ENCODE measurements around the gene TBL3. TPM values are rescaled to one million over a fixed set of nuclear protein-coding genes. Genes with fewer than 3 reads are reported as not detected.

Gene TBL3
- total and polyA plus RNA-seq, 2 donors, result 28.4 to 52.3 TPM

- DNase-seq (ENCODE audit: low read depth in 6 of 9, low spot score in 9 of 9), result no peak
- H3K27me3 ChIP-seq (ENCODE audit: control insufficient read depth in 2 of 2, insufficient read depth in 1 of 2, low read length in 1 of 2), result no peaks in the 10 kb centered on the region
- no peak overlapping the region for H3K4me3 ChIP-seq (ENCODE audit: low read length in 2 of 2)
- no peak overlapping the region for H3K27ac ChIP-seq (ENCODE audit: low read depth in 1 of 2, low read length in 1 of 2)
- peaks cover 0 to 12% of the 10 kb centered on the region in 2 donors for H3K4me1 ChIP-seq (ENCODE audit: control insufficient read depth in 2 of 2, insufficient read depth in 2 of 2, low read length in 2 of 2)
- WGBS, result 98% methylated on average over 28 of the region's 28 CpGs
- peaks cover 68 to 69% of the 10 kb centered on the region in 2 donors for H3K36me3 ChIP-seq (ENCODE audit: control insufficient read depth in 2 of 2, insufficient read depth in 2 of 2, low read length in 1 of 2)
- peaks cover 0 to 10% of the 10 kb centered on the region in 2 donors for H3K9me3 ChIP-seq (ENCODE audit: control insufficient read depth in 2 of 2, insufficient read depth in 1 of 2, low read length in 1 of 2)
Measured at GRCh38 chr16:1999866-2000514, 28.1 kb downstream of the TBL3 start.

GRCh38 chr16:2001035-2001434 lies 29.2 kb downstream of the TBL3 start:
- Histone ChIP-seq H3K4me3 (ENCODE audit: low read length in 2 of 2) (no peak overlapping the region), H3K27ac (ENCODE audit: low read depth in 1 of 2, low read length in 1 of 2) (no peak overlapping the region), H3K4me1 (ENCODE audit: control insufficient read depth in 2 of 2, insufficient read depth in 2 of 2, low read length in 2 of 2) (peaks cover 0 to 12% of the 10 kb centered on the region in 2 donors), H3K27me3 (ENCODE audit: control insufficient read depth in 2 of 2, insufficient read depth in 1 of 2, low read length in 1 of 2) (no peaks in the 10 kb centered on the region), H3K9me3 (ENCODE audit: control insufficient read depth in 2 of 2, insufficient read depth in 1 of 2, low read length in 1 of 2) (peaks cover 0 to 10% of the 10 kb centered on the region in 2 donors), H3K36me3 (ENCODE audit: control insufficient read depth in 2 of 2, insufficient read depth in 2 of 2, low read length in 1 of 2) (peaks cover 68 to 69% of the 10 kb centered on the region in 2 donors)
- 98% methylated on average over 19 of the region's 19 CpGs for WGBS
- DNase-seq (ENCODE audit: low read depth in 6 of 9, low spot score in 9 of 9), result no peak

DNA sequence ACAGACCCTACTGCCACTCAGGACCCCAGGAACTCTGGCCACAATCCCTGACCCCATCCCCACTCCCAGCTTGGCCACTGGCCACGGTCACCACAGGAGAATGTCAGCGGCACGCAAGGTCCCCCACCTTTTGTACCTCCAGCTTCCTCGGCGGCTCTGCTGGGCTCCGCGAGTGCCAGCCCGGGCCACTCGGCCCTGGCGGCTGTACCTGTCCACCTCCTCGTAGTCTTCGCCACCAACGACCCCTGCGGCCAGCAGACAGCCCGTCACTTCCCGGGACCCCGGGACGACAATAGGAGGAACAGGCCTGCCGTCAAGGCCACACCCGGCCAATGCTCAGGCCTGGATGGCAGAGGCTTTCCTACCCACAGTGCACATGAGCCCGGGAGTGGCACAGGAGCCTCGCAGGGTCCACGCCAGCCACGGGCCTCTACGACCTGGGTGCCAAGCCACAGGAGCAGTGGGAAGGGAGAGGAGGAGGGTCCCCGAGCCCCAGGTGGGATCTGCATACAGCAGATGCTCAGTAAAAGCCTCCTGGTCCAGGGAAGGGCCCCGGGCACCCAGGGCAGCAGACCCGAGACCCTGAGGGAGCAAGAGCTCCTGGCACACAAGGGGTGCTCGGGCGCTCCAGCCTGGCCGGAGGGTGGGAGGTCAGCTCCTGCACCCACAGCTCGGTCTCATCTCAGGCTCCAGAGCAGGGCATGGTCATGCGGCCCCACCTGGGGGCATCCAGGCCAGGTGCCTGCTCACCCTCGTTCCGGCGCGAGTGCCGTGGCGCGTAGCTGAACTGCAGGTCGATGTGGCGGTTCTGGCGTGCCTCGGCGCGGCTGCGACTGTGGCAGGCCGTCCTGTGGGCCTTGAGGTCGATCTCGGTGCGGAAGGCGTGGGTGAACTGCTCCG lies 29.9 kb downstream of the TBL3 start:
- Histone ChIP-seq H3K9me3 (ENCODE audit: control insufficient read depth in 2 of 2, insufficient read depth in 1 of 2, low read length in 1 of 2) (peaks cover 0 to 10% of the 10 kb centered on the region in 2 donors), H3K36me3 (ENCODE audit: control insufficient read depth in 2 of 2, insufficient read depth in 2 of 2, low read length in 1 of 2) (peaks cover 67 to 68% of the 10 kb centered on the region in 2 donors), H3K4me3 (ENCODE audit: low read length in 2 of 2) (no peak overlapping the region), H3K27ac (ENCODE audit: low read depth in 1 of 2, low read length in 1 of 2) (no peak overlapping the region), H3K4me1 (ENCODE audit: control insufficient read depth in 2 of 2, insufficient read depth in 2 of 2, low read length in 2 of 2) (peaks cover under 1 to 12% of the 10 kb centered on the region in 2 donors), H3K27me3 (ENCODE audit: control insufficient read depth in 2 of 2, insufficient read depth in 1 of 2, low read length in 1 of 2) (no peaks in the 10 kb centered on the region)
- no peak for DNase-seq (ENCODE audit: low read depth in 6 of 9, low spot score in 9 of 9)
- 98% methylated on average over 53 of the region's 53 CpGs for WGBS

- DNase-seq (ENCODE audit: low read depth in 6 of 9, low spot score in 9 of 9), result no peak
- Histone ChIP-seq H3K27me3 (ENCODE audit: control insufficient read depth in 2 of 2, insufficient read depth in 1 of 2, low read length in 1 of 2) (no peaks in the 10 kb centered on the region), H3K4me1 (ENCODE audit: control insufficient read depth in 2 of 2, insufficient read depth in 2 of 2, low read length in 2 of 2) (peaks cover 9 to 19% of the 10 kb centered on the region in 2 donors), H3K4me3 (ENCODE audit: low read length in 2 of 2) (no peak overlapping the region), H3K27ac (ENCODE audit: low read depth in 1 of 2, low read length in 1 of 2) (no peak overlapping the region), H3K9me3 (ENCODE audit: control insufficient read depth in 2 of 2, insufficient read depth in 1 of 2, low read length in 1 of 2) (peaks cover 0 to 10% of the 10 kb centered on the region in 2 donors), H3K36me3 (ENCODE audit: control insufficient read depth in 2 of 2, insufficient read depth in 2 of 2, low read length in 1 of 2) (peaks cover 58 to 64% of the 10 kb centered on the region in 2 donors)
- WGBS, result 97% methylated on average over 47 of the region's 47 CpGs
Measured at GRCh38 chr16:2002406-2003230, 30.8 kb downstream of the TBL3 start.

DNA sequence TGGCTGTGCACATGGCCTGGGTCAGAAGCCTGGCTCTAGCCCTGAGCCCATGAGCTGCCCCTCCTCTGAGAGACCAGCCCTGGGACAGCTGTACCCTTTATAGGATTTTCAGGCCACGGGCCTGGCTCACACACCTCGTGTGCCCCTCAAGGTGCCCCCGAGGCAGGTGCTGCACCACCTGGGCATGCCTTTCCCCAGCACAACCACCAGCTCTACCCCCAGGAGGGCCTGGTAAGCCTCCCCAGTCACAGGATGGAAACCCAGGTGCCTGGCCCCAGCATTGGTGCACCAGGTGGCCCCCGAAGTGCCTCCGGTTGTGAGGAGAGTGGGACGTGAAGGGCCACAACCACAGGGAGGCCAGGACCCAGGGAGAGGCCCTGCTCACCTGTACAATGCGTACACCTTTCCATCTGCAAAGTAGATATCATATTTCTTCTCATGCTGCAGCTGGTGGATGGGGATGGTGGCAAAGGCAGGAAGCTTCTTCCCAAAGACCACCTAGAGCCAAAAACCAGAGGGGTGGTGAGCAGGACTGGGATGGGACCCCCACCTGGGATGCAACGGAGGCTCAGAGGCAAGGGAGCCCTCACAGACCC lies 31.5 kb downstream of the TBL3 start:
- 94% methylated on average over 8 of the region's 8 CpGs for WGBS
- Histone ChIP-seq H3K4me3 (ENCODE audit: low read length in 2 of 2) (no peak overlapping the region), H3K4me1 (ENCODE audit: control insufficient read depth in 2 of 2, insufficient read depth in 2 of 2, low read length in 2 of 2) (peaks cover 16 to 26% of the 10 kb centered on the region in 2 donors), H3K27ac (ENCODE audit: low read depth in 1 of 2, low read length in 1 of 2) (no peak overlapping the region), H3K27me3 (ENCODE audit: control insufficient read depth in 2 of 2, insufficient read depth in 1 of 2, low read length in 1 of 2) (no peaks in the 10 kb centered on the region), H3K36me3 (ENCODE audit: control insufficient read depth in 2 of 2, insufficient read depth in 2 of 2, low read length in 1 of 2) (peaks cover 51 to 61% of the 10 kb centered on the region in 2 donors), H3K9me3 (ENCODE audit: control insufficient read depth in 2 of 2, insufficient read depth in 1 of 2, low read length in 1 of 2) (peaks cover 0 to 10% of the 10 kb centered on the region in 2 donors)
- no peak for DNase-seq (ENCODE audit: low read depth in 6 of 9, low spot score in 9 of 9)

- peak in 5 of 9 donors; percentile 66 to 87 (median 80) for DNase-seq (ENCODE audit: low read depth in 6 of 9, low spot score in 9 of 9)
- H3K9me3 ChIP-seq (ENCODE audit: control insufficient read depth in 2 of 2, insufficient read depth in 1 of 2, low read length in 1 of 2), result peaks cover 0 to 13% of the 10 kb centered on the region in 2 donors
- 53% methylated on average over 36 of the region's 36 CpGs for WGBS
- H3K27ac ChIP-seq (ENCODE audit: low read depth in 1 of 2, low read length in 1 of 2), result no peak overlapping the region
- no peak overlapping the region for H3K4me3 ChIP-seq (ENCODE audit: low read length in 2 of 2)
- peaks cover 19 to 32% of the 10 kb centered on the region in 2 donors for H3K4me1 ChIP-seq (ENCODE audit: control insufficient read depth in 2 of 2, insufficient read depth in 2 of 2, low read length in 2 of 2)
- H3K36me3 ChIP-seq (ENCODE audit: control insufficient read depth in 2 of 2, insufficient read depth in 2 of 2, low read length in 1 of 2), result peaks cover 44 to 55% of the 10 kb centered on the region in 2 donors
- no peaks in the 10 kb centered on the region for H3K27me3 ChIP-seq (ENCODE audit: control insufficient read depth in 2 of 2, insufficient read depth in 1 of 2, low read length in 1 of 2)
Measured at GRCh38 chr16:2003827-2004641, 32.2 kb downstream of the TBL3 start.

- Histone ChIP-seq H3K27me3 (ENCODE audit: control insufficient read depth in 2 of 2, insufficient read depth in 1 of 2, low read length in 1 of 2) (no peaks in the 10 kb centered on the region), H3K9me3 (ENCODE audit: control insufficient read depth in 2 of 2, insufficient read depth in 1 of 2, low read length in 1 of 2) (peaks cover 0 to 13% of the 10 kb centered on the region in 2 donors), H3K4me1 (ENCODE audit: control insufficient read depth in 2 of 2, insufficient read depth in 2 of 2, low read length in 2 of 2) (peaks cover 19 to 32% of the 10 kb centered on the region in 2 donors), H3K27ac (ENCODE audit: low read depth in 1 of 2, low read length in 1 of 2) (no peak overlapping the region), H3K4me3 (ENCODE audit: low read length in 2 of 2) (no peak overlapping the region), H3K36me3 (ENCODE audit: control insufficient read depth in 2 of 2, insufficient read depth in 2 of 2, low read length in 1 of 2) (peaks cover 35 to 46% of the 10 kb centered on the region in 2 donors)
- DNase-seq (ENCODE audit: low read depth in 6 of 9, low spot score in 9 of 9), result no peak
- 92% methylated on average over 34 of the region's 34 CpGs for WGBS
Measured at GRCh38 chr16:2004795-2005517, 33.1 kb downstream of the TBL3 start.
